ES-I3 (cell line): ENCODE results near the gene PCDH7.

ENCODE experiments used
- H3K36me3 ChIP-seq: 2 replicates; pipeline ENCODE4 v1.6.1; 2013; ENCODE audit warnings: mild to moderate bottlenecking, low read length, control low read depth, moderate library complexity; ENCODE audit not compliant: insufficient read depth
- H3K4me1 ChIP-seq: 2 replicates; pipeline ENCODE4 v1.6.1; 2013; ENCODE audit warnings: mild to moderate bottlenecking, control low read depth, low read length; ENCODE audit not compliant: insufficient read depth
- H3K9ac ChIP-seq: 2 replicates; pipeline ENCODE4 v1.6.1; 2013; ENCODE audit warnings: low read depth, mild to moderate bottlenecking, low read length, moderate library complexity
- H3K9me3 ChIP-seq: 2 replicates; pipeline ENCODE4 v1.6.1; 2013; ENCODE audit warnings: mild to moderate bottlenecking, low read length, moderate library complexity; ENCODE audit not compliant: control insufficient read depth, insufficient read depth

Gene PCDH7

GRCh38 chr4:30721185-30722091, 1.3 kb downstream of the PCDH7 start:
- peak overlapping the region; percentile 73; the same call in 1 of the 2 replicates for H3K9ac ChIP-seq
- H3K36me3 ChIP-seq = no peaks in the 10 kb centered on the region
- H3K4me1 ChIP-seq = no peaks in the 10 kb centered on the region

GRCh38 chr4:30722092-30722358, 1.9 kb downstream of the PCDH7 start:
- H3K9ac ChIP-seq = peak overlapping the region; percentile 73; the same call in 1 of the 2 replicates

More at GRCh38 chr4:30721185-30722091, 1.3 kb downstream of the PCDH7 start:
- H3K9me3 ChIP-seq = no peaks in the 10 kb centered on the region

GRCh38 chr4:30722359-30723200, 2.4 kb downstream of the PCDH7 start:
- H3K36me3 ChIP-seq = no peaks in the 10 kb centered on the region
- no peaks in the 10 kb centered on the region for H3K9me3 ChIP-seq
- H3K4me1 ChIP-seq = no peaks in the 10 kb centered on the region
- peak overlapping the region; percentile 73; the same call in 1 of the 2 replicates for H3K9ac ChIP-seq

More at GRCh38 chr4:30722092-30722358, 1.9 kb downstream of the PCDH7 start:
- Histone ChIP-seq H3K36me3 (no peaks in the 10 kb centered on the region), H3K4me1 (no peaks in the 10 kb centered on the region), H3K9me3 (no peaks in the 10 kb centered on the region)

GRCh38 chr4:30723201-30723955, 3.2 kb downstream of the PCDH7 start:
- peak overlapping the region; percentile 73; the same call in 1 of the 2 replicates for H3K9ac ChIP-seq
- H3K4me1 ChIP-seq = no peaks in the 10 kb centered on the region
- no peaks in the 10 kb centered on the region for H3K36me3 ChIP-seq
- H3K9me3 ChIP-seq = no peaks in the 10 kb centered on the region

GRCh38 chr4:30724247-30724646, 4.1 kb downstream of the PCDH7 start:
- no peaks in the 10 kb centered on the region for H3K36me3 ChIP-seq
- H3K9ac ChIP-seq = no peak overlapping the region
- no peaks in the 10 kb centered on the region for H3K9me3 ChIP-seq
- H3K4me1 ChIP-seq = no peaks in the 10 kb centered on the region

- H3K9ac ChIP-seq = no peak overlapping the region
These were observed 5.4 kb downstream of the PCDH7 start for GRCh38 chr4:30725562-30725961.

GRCh38 chr4:30726090-30726675, 6.0 kb downstream of the PCDH7 start:
- no peaks in the 10 kb centered on the region for H3K36me3 ChIP-seq
- H3K9me3 ChIP-seq = no peaks in the 10 kb centered on the region
- H3K4me1 ChIP-seq = no peaks in the 10 kb centered on the region
- no peak overlapping the region for H3K9ac ChIP-seq

More at GRCh38 chr4:30725562-30725961, 5.4 kb downstream of the PCDH7 start:
- Histone ChIP-seq H3K36me3 (no peaks in the 10 kb centered on the region), H3K4me1 (no peaks in the 10 kb centered on the region), H3K9me3 (no peaks in the 10 kb centered on the region)

- Histone ChIP-seq H3K4me1 (no peaks in the 10 kb centered on the region), H3K9ac (no peak overlapping the region), H3K9me3 (no peaks in the 10 kb centered on the region), H3K36me3 (no peaks in the 10 kb centered on the region)
These were observed 7.2 kb downstream of the PCDH7 start for GRCh38 chr4:30727409-30727808.

GRCh38 chr4:30728311-30728710, 8.1 kb downstream of the PCDH7 start:
- Histone ChIP-seq H3K36me3 (no peaks in the 10 kb centered on the region), H3K4me1 (no peaks in the 10 kb centered on the region), H3K9me3 (no peaks in the 10 kb centered on the region), H3K9ac (no peak overlapping the region)

GRCh38 chr4:30743897-30744296, 23.7 kb downstream of the PCDH7 start:
- Histone ChIP-seq H3K4me1 (no peaks in the 10 kb centered on the region), H3K9me3 (no peaks in the 10 kb centered on the region), H3K9ac (no peak overlapping the region), H3K36me3 (no peaks in the 10 kb centered on the region)

- no peaks in the 10 kb centered on the region for H3K36me3 ChIP-seq
- no peak overlapping the region for H3K9ac ChIP-seq
- H3K4me1 ChIP-seq = no peaks in the 10 kb centered on the region
- no peaks in the 10 kb centered on the region for H3K9me3 ChIP-seq
These were observed 24.2 kb downstream of the PCDH7 start for GRCh38 chr4:30744386-30744785.

GRCh38 chr4:30744957-30745640, 24.9 kb downstream of the PCDH7 start:
- Histone ChIP-seq H3K9ac (no peak overlapping the region), H3K36me3 (no peaks in the 10 kb centered on the region), H3K4me1 (no peaks in the 10 kb centered on the region), H3K9me3 (no peaks in the 10 kb centered on the region)

GRCh38 chr4:30746735-30747134, 26.6 kb downstream of the PCDH7 start:
- H3K9me3 ChIP-seq = no peaks in the 10 kb centered on the region
- no peak overlapping the region for H3K9ac ChIP-seq
- H3K4me1 ChIP-seq = no peaks in the 10 kb centered on the region
- no peaks in the 10 kb centered on the region for H3K36me3 ChIP-seq
